Choroid plexus epithelial cell (primary cell): ENCODE results near the gene SIM1.

Source experiments
- DNase-seq: peaks from one replicate; pipeline ENCODE4 v3.0.0-alpha.2; 2010; ENCODE audit warnings: low read depth
- H3K4me3 ChIP-seq: 2 replicates; pipeline ENCODE4 v1.5.1; 2011; ENCODE audit warnings: low read depth, mild to moderate bottlenecking, control low read depth, low read length, moderate library complexity
- CTCF ChIP-seq: conservative IDR thresholded peaks from 2 replicates; pipeline ENCODE4 v1.5.1; 2011; ENCODE audit warnings: low read depth, mild to moderate bottlenecking, control low read depth, inconsistent platforms, low read length, moderate library complexity

SIM1 gene

GRCh38 chr6:100503043-100503705 is 38.5 kb upstream of the SIM1 start:
- H3K4me3 ChIP-seq = no peak overlapping the region
- DNase-seq = no peak
- TF ChIP-seq CTCF = no peak

GRCh38 chr6:100493206-100493888 is 28.6 kb upstream of the SIM1 start:
- no peak for TF ChIP-seq CTCF
- H3K4me3 ChIP-seq = no peak overlapping the region
- DNase-seq = no peak

GRCh38 chr6:100491952-100492670 is 27.4 kb upstream of the SIM1 start:
- no peak for TF ChIP-seq CTCF
- no peak for DNase-seq
- no peak overlapping the region for H3K4me3 ChIP-seq

GRCh38 chr6:100490065-100490464 is 25.3 kb upstream of the SIM1 start:
- DNase-seq = no peak
- TF ChIP-seq CTCF = no peak
- no peak overlapping the region for H3K4me3 ChIP-seq

- peak; percentile 67 for DNase-seq
- no peak for TF ChIP-seq CTCF
- no peak overlapping the region for H3K4me3 ChIP-seq
Measured at GRCh38 chr6:100488244-100488643, 23.5 kb upstream of the SIM1 start.

- no peak overlapping the region for H3K4me3 ChIP-seq
- no peak for DNase-seq
- no peak for TF ChIP-seq CTCF
Measured at GRCh38 chr6:100487638-100488037, 22.9 kb upstream of the SIM1 start.
